Fibroblast of skin of scalp (primary cell): ENCODE results near the gene SERPINI1.

Experiments used
- DNase-seq: peaks from one replicate; pipeline ENCODE4 v3.0.0-alpha.2; 2013

The SERPINI1 gene

GRCh38 chr3:167851749-167852148 is 116.2 kb downstream of the SERPINI1 start:
- no peak for DNase-seq

GRCh38 chr3:167852216-167852615 is 116.7 kb downstream of the SERPINI1 start:
- no peak for DNase-seq

GRCh38 chr3:167854063-167854462 is 118.5 kb downstream of the SERPINI1 start:
- DNase-seq, result no peak

GRCh38 chr3:167854846-167855245 is 119.3 kb downstream of the SERPINI1 start:
- no peak for DNase-seq

- no peak for DNase-seq
These were observed 119.8 kb downstream of the SERPINI1 start for GRCh38 chr3:167855306-167855705.

- DNase-seq, result no peak
These were observed 123.3 kb downstream of the SERPINI1 start for GRCh38 chr3:167858865-167859264.

- DNase-seq, result no peak
These were observed 124.1 kb downstream of the SERPINI1 start for GRCh38 chr3:167859610-167860009.

- no peak for DNase-seq
These were observed 126.1 kb downstream of the SERPINI1 start for GRCh38 chr3:167861649-167862048.

GRCh38 chr3:167862104-167862730 is 126.7 kb downstream of the SERPINI1 start:
- DNase-seq, result no peak

- no peak for DNase-seq
These were observed 128.5 kb downstream of the SERPINI1 start for GRCh38 chr3:167863811-167864551.

GRCh38 chr3:167864552-167864874 is 129.0 kb downstream of the SERPINI1 start:
- DNase-seq, result peak; percentile 11

- peak; percentile 16 for DNase-seq
These were observed 130.8 kb downstream of the SERPINI1 start for GRCh38 chr3:167866331-167866730.

GRCh38 chr3:167867981-167868380 is 132.5 kb downstream of the SERPINI1 start:
- no peak for DNase-seq

- no peak for DNase-seq
These were observed 134.7 kb downstream of the SERPINI1 start for GRCh38 chr3:167870181-167870580.

- no peak for DNase-seq
These were observed 135.2 kb downstream of the SERPINI1 start for GRCh38 chr3:167870759-167871158.

GRCh38 chr3:167872032-167872431 is 136.5 kb downstream of the SERPINI1 start:
- DNase-seq, result no peak

GRCh38 chr3:167872941-167873340 is 137.4 kb downstream of the SERPINI1 start:
- DNase-seq, result no peak

- no peak for DNase-seq
These were observed 139.3 kb downstream of the SERPINI1 start for GRCh38 chr3:167874671-167875372.
